H9 (cell line): ENCODE measurements around the gene TTLL9. TPM values are rescaled to one million over a fixed set of nuclear protein-coding genes. Genes with fewer than 3 reads are reported as not detected.

Experiments
- DNase-seq: peaks from one replicate; pipeline ENCODE4 v3.0.0-alpha.2; 2017
- H2AFZ ChIP-seq: one replicate; pipeline ENCODE4 v1.6.1; 2013; ENCODE audit warnings: mild to moderate bottlenecking, low read length, control low read depth, moderate library complexity
- H2AK5ac ChIP-seq: 2 replicates; pipeline ENCODE4 v1.6.1; 2013; ENCODE audit warnings: low read length, control low read depth, mixed read lengths; ENCODE audit not compliant: insufficient read length
- H2BK120ac ChIP-seq: one replicate; pipeline ENCODE4 v1.6.1; 2013; ENCODE audit warnings: low read depth, mild to moderate bottlenecking, low read length, control low read depth, inconsistent platforms; ENCODE audit not compliant: poor library complexity, severe bottlenecking
- H2BK12ac ChIP-seq: 2 replicates; pipeline ENCODE4 v1.6.1; 2013; ENCODE audit warnings: low read length, control low read depth, mixed read lengths, low read depth; ENCODE audit not compliant: insufficient read length
- H2BK15ac ChIP-seq: 2 replicates; pipeline ENCODE4 v1.6.1; 2013; ENCODE audit warnings: low read depth, low read length, control low read depth
- H2BK20ac ChIP-seq: one replicate; pipeline ENCODE4 v1.6.1; 2013; ENCODE audit warnings: low read depth, mild to moderate bottlenecking, low read length, control low read depth, inconsistent platforms; ENCODE audit not compliant: poor library complexity, severe bottlenecking
- H2BK5ac ChIP-seq: 2 replicates; pipeline ENCODE4 v1.6.1; 2013; ENCODE audit warnings: low read length, control low read depth, mixed read lengths; ENCODE audit not compliant: insufficient read length
- H3K14ac ChIP-seq: 2 replicates; pipeline ENCODE4 v1.6.1; 2013; ENCODE audit warnings: low read length, control low read depth; ENCODE audit not compliant: insufficient read depth
- H3K18ac ChIP-seq: 2 replicates; pipeline ENCODE4 v1.6.1; 2013; ENCODE audit warnings: low read depth, mild to moderate bottlenecking, mixed read lengths, low read length, control low read depth; ENCODE audit not compliant: insufficient read length
- H3K23ac ChIP-seq: 2 replicates; pipeline ENCODE4 v1.6.1; 2013; ENCODE audit warnings: low read length, control low read depth, mixed read lengths, low read depth; ENCODE audit not compliant: insufficient read length
- H3K23me2 ChIP-seq: 2 replicates; pipeline ENCODE4 v1.6.1; 2013; ENCODE audit warnings: low read depth, mild to moderate bottlenecking, mixed read lengths, low read length, control low read depth; ENCODE audit not compliant: insufficient read length, poor library complexity, severe bottlenecking
- H3K27ac ChIP-seq: 2 replicates; pipeline ENCODE4 v1.5.1; 2013; ENCODE audit warnings: low read length, control low read depth, mixed read lengths, low read depth; ENCODE audit not compliant: insufficient read length
- H3K27me3 ChIP-seq: 2 replicates; pipeline ENCODE4 v1.6.1; 2013; ENCODE audit warnings: low read length, control low read depth, inconsistent platforms; ENCODE audit not compliant: insufficient read depth
- H3K4ac ChIP-seq: 2 replicates; pipeline ENCODE4 v1.6.1; 2013; ENCODE audit warnings: low read depth, mild to moderate bottlenecking, control low read depth, inconsistent platforms, low read length, moderate library complexity
- H3K4me1 ChIP-seq: 2 replicates; pipeline ENCODE4 v1.6.1; 2013; ENCODE audit warnings: low read length, control low read depth, inconsistent platforms; ENCODE audit not compliant: insufficient read depth
- H3K4me2 ChIP-seq: 2 replicates; pipeline ENCODE4 v1.6.1; 2013; ENCODE audit warnings: low read length, control low read depth, mixed read lengths; ENCODE audit not compliant: insufficient read length, insufficient read depth
- H3K56ac ChIP-seq: 2 replicates; pipeline ENCODE4 v1.6.1; 2013; ENCODE audit warnings: low read depth, mild to moderate bottlenecking, mixed read lengths, low read length, control low read depth; ENCODE audit not compliant: insufficient read length
- H3K79me1 ChIP-seq: 2 replicates; pipeline ENCODE4 v1.6.1; 2013; ENCODE audit warnings: low read depth, mild to moderate bottlenecking, moderate library complexity, low read length, control low read depth, inconsistent platforms; ENCODE audit not compliant: insufficient read depth, poor library complexity, severe bottlenecking
- H3K79me2 ChIP-seq: 2 replicates; pipeline ENCODE4 v1.6.1; 2013; ENCODE audit warnings: low read length, control low read depth, inconsistent platforms; ENCODE audit not compliant: insufficient read depth
- H3K9ac ChIP-seq: 2 replicates; pipeline ENCODE4 v1.6.1; 2013; ENCODE audit warnings: low read length, control low read depth, mixed read lengths; ENCODE audit not compliant: insufficient read length; ENCODE audit errors: extremely low read depth
- H3K9me3 ChIP-seq: one replicate; pipeline ENCODE4 v1.6.1; 2013; ENCODE audit warnings: low read depth, low read length, inconsistent platforms; ENCODE audit not compliant: control insufficient read depth
- H3T11ph ChIP-seq: one replicate; pipeline ENCODE4 v1.6.1; 2013; ENCODE audit warnings: mild to moderate bottlenecking, low read length, control low read depth, inconsistent platforms
- H4K20me1 ChIP-seq: one replicate; pipeline ENCODE4 v1.6.1; 2013; ENCODE audit not compliant: control insufficient read depth, insufficient read length, insufficient read depth
- H4K5ac ChIP-seq: 2 replicates; pipeline ENCODE4 v1.6.1; 2013; ENCODE audit warnings: low read depth, mild to moderate bottlenecking, mixed read lengths, low read length, control low read depth; ENCODE audit not compliant: insufficient read length
- H4K8ac ChIP-seq: replicated peaks from 2 replicates; pipeline ENCODE4 v1.6.1; 2013; ENCODE audit warnings: low read length, control low read depth, mixed read lengths, low read depth; ENCODE audit not compliant: insufficient read length
- H4K91ac ChIP-seq: 2 replicates; pipeline ENCODE4 v1.6.1; 2013; ENCODE audit warnings: low read depth, mild to moderate bottlenecking, moderate library complexity, mixed read lengths, low read length, control low read depth; ENCODE audit not compliant: insufficient read length
- H3K27ac Mint-ChIP-seq, 3 experiments: 2 replicates in 2 of 3; 3 replicates in 1 of 3; pipeline ENCODE4 v1.8.0; 2020 to 2021; ENCODE audit warnings: mixed read lengths in 3 of 3, mild to moderate bottlenecking in 1 of 3, moderate library complexity in 1 of 3
- H3K27me3 Mint-ChIP-seq: 2 replicates; pipeline ENCODE4 v1.8.0; 2021; ENCODE audit warnings: low read depth, mild to moderate bottlenecking, moderate library complexity, mixed read lengths
- H3K36me3 Mint-ChIP-seq, 3 experiments: 2 replicates in 2 of 3; 3 replicates in 1 of 3; pipeline ENCODE4 v1.8.0; 2020 to 2021; ENCODE audit warnings: low read depth in 3 of 3, mixed read lengths in 3 of 3; ENCODE audit not compliant: insufficient read depth in 1 of 3
- H3K4me1 Mint-ChIP-seq, 2 experiments: 2 replicates each; pipeline ENCODE4 v1.8.0; 2020; ENCODE audit warnings: mixed read lengths in 2 of 2
- H3K4me3 Mint-ChIP-seq, 2 experiments: 2 replicates in 1 of 2; 3 replicates in 1 of 2; pipeline ENCODE4 v1.8.0; 2020 to 2021; ENCODE audit warnings: mild to moderate bottlenecking in 2 of 2, mixed read lengths in 2 of 2, moderate library complexity in 1 of 2
- H3K9me3 Mint-ChIP-seq, 2 experiments: 2 replicates in 1 of 2; 3 replicates in 1 of 2; pipeline ENCODE4 v1.8.0; 2020; ENCODE audit warnings: mild to moderate bottlenecking in 2 of 2, mixed read lengths in 2 of 2, moderate library complexity in 1 of 2
- whole genome bisulfite sequencing: extraction: QIAGEN DNeasy Blood & Tissue Kit; methylation state at CpG from one replicate; pipeline ENCODE4 v1.1.7; 2013; ENCODE audit warnings: missing lambda C conversion rate, low lambda C conversion rate, mixed read lengths; ENCODE audit not compliant: insufficient read length; ENCODE audit errors: extremely low coverage; 5-methylcytosine and 5-hydroxymethylcytosine counted together
- total RNA-seq: library from RNA; stranded (reverse); gene quantifications from 2 replicates; pipeline ENCODE4 v1.2.1, GENCODE V29; 2021
- TF ChIP-seq, protein P1 (sequence below): fragments of 200-600 bp; sonication (generic); conservative IDR thresholded peaks from 3 replicates; pipeline ENCODE4 v1.8.0; 2021; ENCODE audit warnings: antibody characterized with exemption, mild to moderate bottlenecking

TTLL9 gene
- total RNA-seq, 1 experiment from 2014 or later: 0.20 TPM

DNA sequence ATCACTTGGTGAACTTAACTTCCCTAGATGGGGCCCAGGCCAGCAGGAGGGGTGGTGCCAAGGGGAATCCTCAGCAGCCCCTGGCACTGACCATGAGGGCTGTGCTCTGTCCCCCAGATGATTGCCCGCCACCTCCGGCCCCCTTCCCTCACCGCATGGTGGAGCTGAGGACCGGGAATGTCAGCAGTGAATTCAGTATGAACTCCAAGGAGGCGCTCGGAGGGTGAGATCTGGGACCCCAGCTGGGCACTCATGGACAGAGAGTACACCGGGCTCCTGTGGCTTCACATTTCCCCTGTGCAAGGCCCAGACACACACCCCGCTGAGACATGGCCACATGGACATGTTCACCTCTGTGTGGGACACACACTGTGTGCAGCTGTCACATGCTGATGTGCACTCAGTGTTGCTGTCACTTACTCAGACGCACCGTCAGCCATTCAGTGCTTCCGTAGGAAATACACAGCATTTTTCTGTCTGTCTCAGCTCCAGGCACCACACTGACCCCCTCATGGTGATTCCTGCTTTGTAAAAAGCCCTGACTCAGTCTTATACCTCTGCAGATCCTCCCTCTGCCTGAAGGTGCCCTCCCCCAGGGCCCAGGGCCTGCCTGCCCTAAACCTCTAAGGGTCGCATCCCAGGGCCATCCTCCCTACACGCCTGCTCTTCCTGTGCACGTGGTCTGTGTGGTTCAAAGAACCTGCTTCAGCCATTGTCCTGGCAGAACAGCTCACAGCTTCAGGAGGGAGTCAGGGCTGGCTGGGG is 46.9 kb upstream of the TTLL9 start:
- Histone ChIP-seq H3T11ph (no peak overlapping the region), H3K4me1 (no peaks in the 10 kb centered on the region), H3K4me2 (no peak overlapping the region), H2BK5ac (no peak overlapping the region), H3K9me3 (no peaks in the 10 kb centered on the region), H3K4ac (no peak overlapping the region), H4K20me1 (no peaks in the 10 kb centered on the region), H2BK20ac (no peak overlapping the region), H2AFZ (no peak overlapping the region), H3K27ac (no peak overlapping the region), H4K5ac (no peak overlapping the region), H3K9ac (no peak overlapping the region), H3K23ac (no peak overlapping the region), H3K79me2 (no peaks in the 10 kb centered on the region), H3K18ac (no peak overlapping the region), H2BK120ac (no peak overlapping the region), H4K8ac (no peak overlapping the region), H3K23me2 (no peaks in the 10 kb centered on the region), H3K14ac (no peak overlapping the region; the same call in 1 of the 2 replicates), H3K27me3 (no peaks in the 10 kb centered on the region), H2BK12ac (no peak overlapping the region), H3K79me1 (no peaks in the 10 kb centered on the region), H2AK5ac (no peak overlapping the region), H3K56ac (no peak overlapping the region), H4K91ac (no peak overlapping the region), H2BK15ac (no peak overlapping the region)
- Mint-ChIP-seq H3K4me3 (no peak overlapping the region), H3K27me3 (peaks cover 5% of the 10 kb centered on the region), H3K9me3 (no peaks in the 10 kb centered on the region), H3K36me3 (no peaks in the 10 kb centered on the region), H3K4me1 (peaks cover 9 to 17% of the 10 kb centered on the region in 2 experiments), H3K27ac (peak overlapping the region in 1 of 3 experiments; percentile 71; a peak in 1 of 7 replicates)
- no CpG with 5 or more reads among the region's 14 CpGs for WGBS
- DNase-seq: no peak
- TF ChIP-seq, protein P1, sequence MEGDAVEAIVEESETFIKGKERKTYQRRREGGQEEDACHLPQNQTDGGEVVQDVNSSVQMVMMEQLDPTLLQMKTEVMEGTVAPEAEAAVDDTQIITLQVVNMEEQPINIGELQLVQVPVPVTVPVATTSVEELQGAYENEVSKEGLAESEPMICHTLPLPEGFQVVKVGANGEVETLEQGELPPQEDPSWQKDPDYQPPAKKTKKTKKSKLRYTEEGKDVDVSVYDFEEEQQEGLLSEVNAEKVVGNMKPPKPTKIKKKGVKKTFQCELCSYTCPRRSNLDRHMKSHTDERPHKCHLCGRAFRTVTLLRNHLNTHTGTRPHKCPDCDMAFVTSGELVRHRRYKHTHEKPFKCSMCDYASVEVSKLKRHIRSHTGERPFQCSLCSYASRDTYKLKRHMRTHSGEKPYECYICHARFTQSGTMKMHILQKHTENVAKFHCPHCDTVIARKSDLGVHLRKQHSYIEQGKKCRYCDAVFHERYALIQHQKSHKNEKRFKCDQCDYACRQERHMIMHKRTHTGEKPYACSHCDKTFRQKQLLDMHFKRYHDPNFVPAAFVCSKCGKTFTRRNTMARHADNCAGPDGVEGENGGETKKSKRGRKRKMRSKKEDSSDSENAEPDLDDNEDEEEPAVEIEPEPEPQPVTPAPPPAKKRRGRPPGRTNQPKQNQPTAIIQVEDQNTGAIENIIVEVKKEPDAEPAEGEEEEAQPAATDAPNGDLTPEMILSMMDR: no peak
